KOPT-K1 (cell line): ENCODE measurements around the gene ATP2C1.
"Not testable (repeated sequence)": the region's sequence is repeated elsewhere in the genome, so short reads cannot be mapped to it uniquely, and the experiment has no call there.

Experiments
- H3K27ac ChIP-seq: fragments of 200-600 bp; sonication (generic); 2 replicates; pipeline ENCODE4 v1.5.1; 2016; ENCODE audit warnings: antibody characterized with exemption, mild to moderate bottlenecking, low read depth, low read length; ENCODE audit not compliant: poor library complexity, severe bottlenecking
- H3K36me3 ChIP-seq: fragments of 200-600 bp; sonication (generic); 2 replicates; pipeline ENCODE4 v1.5.1; 2017; ENCODE audit warnings: antibody characterized with exemption, mild to moderate bottlenecking, low read length, moderate library complexity; ENCODE audit not compliant: insufficient read depth
- H3K9me3 ChIP-seq: fragments of 200-600 bp; sonication (generic); 2 replicates; pipeline ENCODE4 v1.5.1; 2017; ENCODE audit warnings: antibody characterized with exemption, low read length, mild to moderate bottlenecking; ENCODE audit not compliant: insufficient read depth, poor library complexity, severe bottlenecking

The ATP2C1 gene

DNA sequence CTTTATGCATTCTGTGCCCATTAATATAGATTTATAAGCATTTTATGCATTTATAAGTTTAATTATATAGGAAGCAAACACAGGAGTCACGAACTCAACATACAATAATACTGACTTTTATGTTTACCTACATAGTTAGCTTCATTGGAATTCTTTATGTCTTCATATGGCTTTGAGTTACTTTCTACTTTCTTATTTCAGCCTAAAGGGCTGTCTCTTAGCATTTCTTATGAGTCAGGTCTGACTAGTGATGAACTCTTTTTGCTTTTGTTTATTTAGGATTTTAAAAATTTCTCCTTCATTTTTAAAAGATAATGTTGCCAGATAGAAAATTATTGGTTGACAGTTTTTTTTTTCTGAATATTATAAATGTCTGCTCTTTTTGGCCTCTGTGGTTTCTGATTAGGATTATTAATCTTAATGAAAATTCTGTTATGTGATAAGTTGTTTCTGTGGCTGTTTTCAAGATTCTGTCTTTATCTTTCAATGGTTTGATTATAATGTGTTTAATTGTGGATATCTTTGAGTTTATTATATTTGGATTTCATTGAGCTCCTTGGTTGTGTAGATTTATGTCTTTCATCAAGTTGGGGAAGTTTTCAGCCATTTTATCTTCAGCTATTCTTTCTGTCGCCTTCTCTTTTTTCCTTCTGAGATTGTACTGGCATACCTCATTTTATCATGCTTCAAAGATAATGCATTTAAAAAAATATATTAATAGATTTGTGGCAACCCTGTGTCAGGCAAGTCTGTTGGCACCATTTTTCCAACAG, 54.3 kb downstream of the ATP2C1 start:
- Histone ChIP-seq H3K27ac (no peak overlapping the region), H3K36me3 (peaks cover 85% of the 10 kb centered on the region), H3K9me3 (no peaks in the 10 kb centered on the region)

- Histone ChIP-seq H3K9me3 (no peaks in the 10 kb centered on the region), H3K27ac (no peak overlapping the region), H3K36me3 (peaks cover 85% of the 10 kb centered on the region)
Observed at GRCh38 chr3:130948929-130949328, 55.0 kb downstream of the ATP2C1 start.

DNA sequence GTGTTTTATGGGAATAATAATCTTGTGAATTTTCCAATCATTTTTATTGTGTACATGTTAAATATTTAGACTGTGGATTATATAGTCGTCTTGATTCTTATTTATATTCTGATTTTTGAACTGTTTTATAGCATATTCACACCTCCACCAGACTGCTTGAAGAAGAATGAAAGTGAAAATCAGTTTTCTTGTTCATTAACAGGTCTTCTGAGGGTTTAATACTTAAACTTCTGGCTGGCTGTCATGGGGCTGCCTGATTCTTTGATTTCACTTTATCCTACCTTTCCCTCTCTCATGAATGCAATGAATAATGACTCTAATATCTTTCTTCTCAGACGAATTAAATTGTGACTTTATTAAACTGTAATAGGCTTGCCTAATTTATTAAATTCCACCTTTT, 56.2 kb downstream of the ATP2C1 start:
- Histone ChIP-seq H3K27ac (no peak overlapping the region), H3K36me3 (peaks cover 84% of the 10 kb centered on the region)

DNA sequence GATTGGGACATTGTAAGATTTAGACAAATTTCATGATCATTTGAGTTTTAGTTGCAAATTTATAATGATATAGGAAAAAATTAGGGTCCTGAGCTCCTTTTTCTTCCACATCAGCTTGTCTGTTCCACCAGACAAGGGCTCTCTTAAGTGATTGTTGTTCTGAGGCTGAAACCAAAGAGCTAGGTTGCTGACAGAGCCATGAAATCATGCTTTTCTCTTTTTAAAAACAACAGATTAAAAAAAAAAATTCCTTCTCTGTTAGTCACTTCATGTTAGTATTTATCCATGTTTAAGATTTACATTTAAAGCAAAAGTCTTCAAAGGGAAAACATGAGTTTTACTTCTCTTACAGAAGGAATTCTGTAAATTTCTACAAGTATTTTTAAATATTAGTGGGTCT, 56.8 kb downstream of the ATP2C1 start:
- Histone ChIP-seq H3K27ac (no peak overlapping the region), H3K36me3 (peaks cover 84% of the 10 kb centered on the region), H3K9me3 (no peaks in the 10 kb centered on the region)

More for the DNA sequence above, 56.2 kb downstream of the ATP2C1 start:
- H3K9me3 ChIP-seq: no peaks in the 10 kb centered on the region

GRCh38 chr3:130955481-130955880, 61.6 kb downstream of the ATP2C1 start:
- peaks cover 79% of the 10 kb centered on the region for H3K36me3 ChIP-seq
- no peak overlapping the region for H3K27ac ChIP-seq
- no peaks in the 10 kb centered on the region for H3K9me3 ChIP-seq

- H3K36me3 ChIP-seq: peaks cover 87% of the 10 kb centered on the region
Observed at GRCh38 chr3:130956281-130956680, 62.4 kb downstream of the ATP2C1 start.

GRCh38 chr3:130956721-130957120, 62.8 kb downstream of the ATP2C1 start:
- no peak overlapping the region for H3K27ac ChIP-seq
- H3K9me3 ChIP-seq: no peaks in the 10 kb centered on the region
- H3K36me3 ChIP-seq: peaks cover 92% of the 10 kb centered on the region

More at GRCh38 chr3:130956281-130956680, 62.4 kb downstream of the ATP2C1 start:
- no peak overlapping the region for H3K27ac ChIP-seq
- H3K9me3 ChIP-seq: no peaks in the 10 kb centered on the region

GRCh38 chr3:130960139-130960795, 66.4 kb downstream of the ATP2C1 start:
- Histone ChIP-seq H3K27ac (no peak overlapping the region), H3K36me3 (peaks cover 86% of the 10 kb centered on the region), H3K9me3 (no peaks in the 10 kb centered on the region)

DNA sequence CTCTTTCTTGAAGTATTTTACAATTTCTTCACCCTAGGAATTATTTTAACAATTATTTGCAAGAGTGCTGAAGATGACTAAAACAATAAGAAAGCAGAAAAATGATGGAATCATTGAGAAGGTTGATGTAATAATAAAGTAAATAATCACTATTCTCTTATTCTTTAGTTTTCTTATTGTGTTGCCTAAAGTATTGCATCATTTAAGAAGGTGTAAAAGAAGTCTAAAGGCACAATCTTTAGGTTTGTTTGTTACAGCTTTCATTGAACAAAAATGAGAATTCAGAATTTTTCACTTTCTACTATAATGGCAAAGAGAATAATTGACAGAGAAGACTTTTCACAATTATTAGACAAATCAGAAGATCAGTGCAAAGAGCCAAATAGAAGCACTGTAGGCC, 67.6 kb downstream of the ATP2C1 start:
- H3K27ac ChIP-seq: no peak overlapping the region
- H3K36me3 ChIP-seq: peaks cover 86% of the 10 kb centered on the region
- no peaks in the 10 kb centered on the region for H3K9me3 ChIP-seq

GRCh38 chr3:130963444-130963843, 69.6 kb downstream of the ATP2C1 start:
- H3K27ac ChIP-seq: no peak overlapping the region
- H3K36me3 ChIP-seq: peaks cover 86% of the 10 kb centered on the region
- no peaks in the 10 kb centered on the region for H3K9me3 ChIP-seq

DNA sequence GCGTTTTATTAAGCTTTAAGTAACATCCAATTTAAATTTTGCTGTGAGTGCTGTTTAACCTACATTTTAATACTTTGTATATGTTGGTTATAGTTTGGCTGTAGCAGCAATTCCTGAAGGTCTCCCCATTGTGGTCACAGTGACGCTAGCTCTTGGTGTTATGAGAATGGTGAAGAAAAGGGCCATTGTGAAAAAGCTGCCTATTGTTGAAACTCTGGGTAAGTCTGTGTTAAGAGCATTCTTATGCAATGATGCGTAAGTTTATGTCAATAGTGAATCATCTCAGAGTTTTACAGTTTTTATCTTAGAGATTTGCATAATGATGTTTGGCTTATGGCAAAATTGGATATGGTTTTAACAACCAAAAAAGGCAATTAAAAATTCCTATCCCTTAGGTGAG, 70.0 kb downstream of the ATP2C1 start:
- peaks cover 84% of the 10 kb centered on the region for H3K36me3 ChIP-seq
- H3K27ac ChIP-seq: no peak overlapping the region
- no peaks in the 10 kb centered on the region for H3K9me3 ChIP-seq

GRCh38 chr3:130967281-130967680, 73.4 kb downstream of the ATP2C1 start:
- H3K36me3 ChIP-seq: peaks cover 83% of the 10 kb centered on the region
- H3K9me3 ChIP-seq: no peaks in the 10 kb centered on the region
- H3K27ac ChIP-seq: no peak overlapping the region

DNA sequence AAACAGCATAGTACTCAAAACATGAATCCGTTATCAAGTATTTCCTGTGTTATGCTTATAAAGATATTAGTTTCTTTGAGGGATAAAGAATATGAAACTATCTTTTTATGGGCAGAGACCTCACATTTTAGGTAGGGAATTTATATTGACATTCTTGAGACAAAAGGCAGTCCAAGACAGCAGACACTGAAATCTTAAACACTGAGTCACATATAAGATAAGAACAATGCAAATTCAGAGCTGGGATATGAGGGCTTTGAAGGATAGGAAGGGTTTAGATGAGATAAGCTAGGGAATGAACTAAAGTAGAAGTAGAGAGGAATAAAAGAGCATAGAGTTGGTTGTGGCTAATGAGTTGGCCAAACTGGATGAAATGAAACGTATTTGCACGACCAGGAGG, 74.3 kb downstream of the ATP2C1 start:
- H3K36me3 ChIP-seq: peaks cover 90% of the 10 kb centered on the region
- no peak overlapping the region for H3K27ac ChIP-seq
- no peaks in the 10 kb centered on the region for H3K9me3 ChIP-seq

- Histone ChIP-seq H3K27ac (no peak overlapping the region), H3K9me3 (no peaks in the 10 kb centered on the region), H3K36me3 (peaks cover 89% of the 10 kb centered on the region)
Observed at GRCh38 chr3:130969621-130970020, 75.7 kb downstream of the ATP2C1 start.

DNA sequence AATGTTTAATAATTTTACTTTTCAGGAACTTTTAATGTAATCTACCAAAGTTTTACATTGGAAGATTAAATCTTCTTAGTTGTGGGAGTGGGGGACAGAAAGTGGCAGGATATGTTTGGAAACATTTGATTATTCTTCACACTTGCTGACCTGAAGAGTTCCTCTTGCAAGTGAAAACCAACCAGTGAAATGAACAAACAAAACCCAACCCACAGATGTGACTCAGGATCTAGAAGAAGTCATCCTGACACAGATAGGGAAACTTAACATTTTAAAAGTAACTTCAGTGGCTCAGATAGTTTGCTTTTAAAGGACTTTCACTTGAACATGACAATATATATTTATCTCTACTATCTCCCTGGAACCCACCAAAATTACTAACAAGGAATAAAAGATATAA, 77.3 kb downstream of the ATP2C1 start:
- H3K27ac ChIP-seq: no peak overlapping the region
- peaks cover 89% of the 10 kb centered on the region for H3K36me3 ChIP-seq
- H3K9me3 ChIP-seq: no peaks in the 10 kb centered on the region

GRCh38 chr3:130972592-130972991, 78.7 kb downstream of the ATP2C1 start:
- H3K27ac ChIP-seq, H3K9me3 ChIP-seq: not testable (repeated sequence)
- peaks cover 89% of the 10 kb centered on the region for H3K36me3 ChIP-seq
